Suprapubic skin (tissue), 4 donors: ENCODE results near the gene SPAG6.

Experiments
- EP300 ChIP-seq: sonication (generic); formaldehyde crosslinking; IDR thresholded peaks from one replicate; pipeline ENCODE4 v1.6.1; 2017; ENCODE audit warnings: antibody characterized with exemption
- POLR2AphosphoS5 ChIP-seq, 3 donors: sonication (generic); formaldehyde crosslinking; IDR thresholded peaks; one replicate each; pipeline ENCODE4 v1.6.1; 2017; ENCODE audit warnings: antibody characterized with exemption in 3 of 3
- TF ChIP-seq, protein P1 (sequence below), 2 donors: fragments of 200-600 bp in 1 of 2; fragments of 450-650 bp in 1 of 2; sonication (generic) in 1 of 2; IDR thresholded peaks; one replicate each; pipeline ENCODE4 v1.5.1; 2016 to 2019; ENCODE audit warnings: antibody characterized with exemption in 2 of 2, mild to moderate bottlenecking in 1 of 2, moderate library complexity in 1 of 2

DNA sequence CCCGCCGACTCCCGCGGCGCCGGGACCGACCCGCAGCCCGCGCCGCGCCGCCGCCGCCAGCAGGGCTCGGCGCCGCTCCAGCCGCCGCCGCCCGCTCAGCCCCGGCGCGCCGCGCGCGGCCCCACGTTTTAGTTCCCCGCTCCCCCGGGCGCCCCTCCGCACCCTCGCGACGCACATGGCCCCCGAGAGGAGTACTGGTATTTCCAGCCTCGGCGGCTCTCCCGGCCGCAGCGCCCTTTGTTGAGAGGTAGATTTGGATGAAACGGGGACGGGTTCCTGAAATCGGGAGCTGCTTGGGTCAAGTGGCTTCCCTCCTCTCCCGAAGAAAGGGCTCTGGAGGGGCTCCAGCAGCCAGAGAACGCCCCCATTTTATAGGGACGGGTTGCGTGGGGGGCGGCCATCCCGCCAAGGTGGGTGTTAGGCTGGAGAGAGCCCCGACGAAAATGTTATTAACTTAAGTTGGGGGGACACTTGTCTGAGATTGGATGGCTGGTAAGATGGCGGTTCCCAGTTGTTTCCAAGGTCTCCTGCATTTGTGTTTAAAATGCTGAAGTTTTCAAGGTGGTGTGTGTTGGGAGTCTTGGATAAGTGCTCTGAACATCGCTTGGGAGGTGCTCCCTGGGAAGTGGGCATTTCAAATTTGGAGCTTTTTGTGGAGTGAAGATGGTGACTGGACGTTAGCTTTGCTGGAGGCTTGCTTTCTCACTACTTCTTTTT is 23.2 kb upstream of the SPAG6 start:
- TF ChIP-seq POLR2AphosphoS5 (IDR thresholded peaks at IDR 0.05), result no peak
- TF ChIP-seq, protein P1, sequence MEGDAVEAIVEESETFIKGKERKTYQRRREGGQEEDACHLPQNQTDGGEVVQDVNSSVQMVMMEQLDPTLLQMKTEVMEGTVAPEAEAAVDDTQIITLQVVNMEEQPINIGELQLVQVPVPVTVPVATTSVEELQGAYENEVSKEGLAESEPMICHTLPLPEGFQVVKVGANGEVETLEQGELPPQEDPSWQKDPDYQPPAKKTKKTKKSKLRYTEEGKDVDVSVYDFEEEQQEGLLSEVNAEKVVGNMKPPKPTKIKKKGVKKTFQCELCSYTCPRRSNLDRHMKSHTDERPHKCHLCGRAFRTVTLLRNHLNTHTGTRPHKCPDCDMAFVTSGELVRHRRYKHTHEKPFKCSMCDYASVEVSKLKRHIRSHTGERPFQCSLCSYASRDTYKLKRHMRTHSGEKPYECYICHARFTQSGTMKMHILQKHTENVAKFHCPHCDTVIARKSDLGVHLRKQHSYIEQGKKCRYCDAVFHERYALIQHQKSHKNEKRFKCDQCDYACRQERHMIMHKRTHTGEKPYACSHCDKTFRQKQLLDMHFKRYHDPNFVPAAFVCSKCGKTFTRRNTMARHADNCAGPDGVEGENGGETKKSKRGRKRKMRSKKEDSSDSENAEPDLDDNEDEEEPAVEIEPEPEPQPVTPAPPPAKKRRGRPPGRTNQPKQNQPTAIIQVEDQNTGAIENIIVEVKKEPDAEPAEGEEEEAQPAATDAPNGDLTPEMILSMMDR (IDR thresholded peaks at IDR 0.05), result no peak
- no peak for TF ChIP-seq EP300
